ENCODE data around the gene AGR3.
"Not testable (repeated sequence)": the region's sequence is repeated elsewhere in the genome, so short reads cannot be mapped to it uniquely, and the experiment has no call there.

AGR3 gene

DNA sequence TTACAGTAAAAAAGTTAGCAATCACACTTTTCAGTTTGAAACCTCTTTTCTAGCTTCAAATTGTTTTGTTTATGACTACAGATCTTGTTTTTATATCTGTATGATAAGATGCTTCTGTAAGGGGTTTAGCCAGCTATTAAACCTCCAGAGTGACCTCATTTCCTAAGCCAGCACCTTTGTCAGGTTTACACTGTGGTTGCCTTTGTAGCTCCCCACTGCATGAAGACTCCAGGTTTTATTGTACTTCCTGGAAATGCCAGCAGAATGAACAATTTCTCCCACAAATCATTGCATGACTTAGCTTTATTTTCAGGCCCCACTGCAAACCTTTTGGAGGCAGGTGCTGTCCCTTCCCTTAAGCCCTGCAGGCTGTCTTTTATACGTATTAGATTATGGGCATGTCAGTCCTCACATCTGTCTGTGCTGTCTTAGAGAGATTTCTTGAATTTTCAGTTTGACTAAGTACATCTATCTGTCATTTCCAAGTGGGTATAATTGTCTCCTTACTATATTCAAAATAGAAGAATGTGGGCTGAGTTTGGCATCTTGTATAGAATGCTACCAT, 8.2 kb upstream of the AGR3 start:
- DNase-seq: no peak

DNA sequence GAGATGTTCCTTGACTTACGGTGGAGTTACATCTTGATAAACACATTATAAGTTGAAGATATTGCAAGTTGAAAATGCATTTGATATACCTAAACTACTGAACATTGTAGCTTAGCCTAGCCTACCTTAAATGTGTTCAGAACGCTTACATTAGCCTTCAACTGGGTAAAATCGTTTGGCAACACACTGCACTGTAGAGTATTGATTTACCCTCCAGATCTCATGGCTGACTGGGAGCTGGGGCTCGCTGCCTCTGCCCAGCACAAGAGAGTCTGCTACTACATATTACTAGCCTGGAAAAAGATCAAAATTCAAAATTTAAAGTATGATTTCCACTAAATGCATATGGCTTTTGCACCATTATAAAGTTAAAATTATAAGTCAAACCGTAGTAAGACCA, 7.5 kb upstream of the AGR3 start:
- DNase-seq: no peak

DNA sequence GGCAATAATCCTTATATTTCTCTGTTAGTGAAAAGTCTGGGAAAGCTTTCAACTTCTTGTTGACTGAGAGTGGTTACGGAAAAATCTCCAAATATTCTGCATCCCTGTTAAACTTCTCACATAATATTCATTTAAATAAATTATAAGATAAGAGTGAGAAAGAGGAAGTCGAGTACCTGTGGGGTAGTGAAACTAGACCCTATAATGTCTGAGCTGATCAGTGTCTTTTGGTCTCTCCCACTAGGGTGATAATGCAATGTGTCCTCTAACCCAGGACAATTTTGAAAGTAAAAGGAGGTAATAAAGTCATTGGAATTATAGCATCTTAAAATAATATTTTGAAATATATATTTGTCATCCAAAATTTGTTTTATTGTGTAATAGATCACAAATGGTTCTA, 2.1 kb upstream of the AGR3 start:
- DNase-seq: no peak

DNA sequence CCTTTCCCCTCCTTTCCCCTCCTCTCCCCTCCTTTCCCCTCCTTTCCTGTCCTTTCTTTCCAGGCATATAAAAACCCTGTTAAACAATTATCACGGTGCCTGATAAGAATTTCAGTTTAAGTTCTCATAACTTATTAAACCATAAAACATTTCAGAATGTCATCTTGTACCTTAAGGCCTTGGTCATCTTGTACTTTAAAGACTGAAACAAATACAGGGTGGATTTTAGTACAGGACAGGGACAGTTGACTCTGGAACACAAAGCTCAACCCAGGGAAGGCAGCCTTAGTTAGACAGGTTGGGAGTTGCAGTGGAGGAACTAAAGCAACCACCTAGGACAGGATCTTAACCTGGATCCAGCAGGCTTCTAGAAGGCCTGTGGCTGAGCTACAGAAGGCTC, 1.2 kb downstream of the AGR3 start:
- no peak for DNase-seq

DNA sequence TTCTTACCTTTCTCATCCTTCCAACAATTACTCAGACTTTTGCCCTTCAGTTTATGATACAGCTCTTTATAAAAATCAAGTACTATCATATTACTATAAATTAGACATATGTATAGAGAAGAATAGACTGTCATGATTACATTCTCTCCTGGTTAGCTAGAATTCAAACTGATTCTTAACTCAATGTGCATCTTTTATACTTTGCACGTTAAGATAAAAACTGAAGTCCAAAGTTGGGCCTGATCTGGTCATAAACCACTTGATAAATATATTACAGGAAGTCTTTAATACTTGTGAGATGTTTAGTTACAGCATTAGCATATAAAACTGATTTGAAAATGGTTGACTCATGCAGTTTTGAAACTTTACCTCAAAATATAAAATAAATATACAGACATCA, 2.6 kb downstream of the AGR3 start:
- no peak for DNase-seq

DNA sequence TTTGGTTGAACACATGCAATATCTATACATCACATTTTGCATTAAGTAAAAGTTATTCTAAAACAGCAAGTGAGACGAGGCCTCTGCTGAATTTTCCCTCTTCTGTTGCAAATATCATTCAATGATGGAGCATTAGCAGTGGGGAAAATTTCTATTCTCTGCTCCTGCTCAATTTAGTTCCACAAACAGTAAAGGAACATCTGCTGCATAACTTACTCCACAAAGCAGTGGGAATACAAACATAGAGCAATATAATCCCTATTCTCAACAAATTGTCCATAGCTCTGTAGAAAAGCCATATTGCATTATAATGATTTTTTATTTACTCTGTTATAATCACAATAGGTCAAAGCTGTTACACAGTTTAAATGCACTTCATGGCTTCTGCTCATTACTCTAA, 5.9 kb downstream of the AGR3 start:
- no peak for DNase-seq

DNA sequence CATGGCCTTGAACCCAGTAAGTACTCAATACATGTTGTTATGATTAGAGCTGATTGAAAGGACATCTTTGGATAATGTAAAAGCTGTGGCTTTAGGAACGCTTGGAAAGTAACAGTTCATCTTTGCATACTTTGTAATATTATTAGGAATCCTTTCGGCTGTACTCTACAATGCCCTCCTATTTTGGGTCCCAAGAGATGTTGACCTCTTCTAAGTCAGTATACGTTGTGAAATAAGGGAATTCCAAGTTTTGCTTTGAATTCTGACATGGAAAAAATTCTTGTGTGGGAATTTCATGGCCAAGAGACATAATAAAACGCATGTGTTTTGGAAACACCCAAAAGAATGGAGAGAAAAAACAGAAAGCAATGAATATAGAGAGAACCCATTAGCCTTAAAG, 7.7 kb downstream of the AGR3 start:
- no peak for DNase-seq

DNA sequence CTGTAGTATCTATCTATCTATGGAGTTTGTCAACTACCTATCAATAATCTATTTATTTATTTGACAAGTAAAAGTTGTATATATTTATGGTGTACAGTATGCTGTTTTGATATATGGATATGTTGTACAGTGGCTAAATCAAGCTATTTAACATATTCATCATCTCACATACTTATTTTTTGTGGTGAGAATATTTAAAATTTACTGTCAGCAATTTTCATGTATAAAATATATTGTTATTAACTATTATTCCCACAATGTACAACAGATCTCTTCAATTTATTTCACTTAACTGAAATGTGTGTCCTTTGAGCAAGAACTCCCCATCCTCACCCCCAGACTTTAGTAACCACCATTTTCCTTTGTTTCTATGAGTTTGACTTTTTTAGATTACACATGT, 14.5 kb downstream of the AGR3 start:
- DNase-seq: no peak

DNA sequence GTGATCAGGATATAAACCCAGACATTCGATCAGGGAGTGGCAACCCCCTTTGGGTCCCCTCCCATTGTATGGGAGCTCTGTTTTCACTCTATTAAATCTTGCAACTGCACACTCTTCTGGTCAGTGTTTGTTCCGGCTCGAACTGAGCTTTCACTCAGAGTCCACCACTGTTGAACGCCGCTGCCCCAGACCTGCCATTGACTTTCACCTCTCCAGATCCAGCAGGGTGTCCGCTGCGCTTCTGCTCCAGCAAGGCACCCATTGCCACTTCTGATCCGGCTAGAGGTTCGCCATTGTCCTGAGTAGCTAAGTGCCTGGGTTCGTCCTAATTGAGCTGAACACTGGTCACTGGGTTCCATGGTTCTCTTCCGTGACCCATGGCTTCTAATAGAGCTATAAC, 28.6 kb downstream of the AGR3 start:
- not testable (repeated sequence) for DNase-seq

DNA sequence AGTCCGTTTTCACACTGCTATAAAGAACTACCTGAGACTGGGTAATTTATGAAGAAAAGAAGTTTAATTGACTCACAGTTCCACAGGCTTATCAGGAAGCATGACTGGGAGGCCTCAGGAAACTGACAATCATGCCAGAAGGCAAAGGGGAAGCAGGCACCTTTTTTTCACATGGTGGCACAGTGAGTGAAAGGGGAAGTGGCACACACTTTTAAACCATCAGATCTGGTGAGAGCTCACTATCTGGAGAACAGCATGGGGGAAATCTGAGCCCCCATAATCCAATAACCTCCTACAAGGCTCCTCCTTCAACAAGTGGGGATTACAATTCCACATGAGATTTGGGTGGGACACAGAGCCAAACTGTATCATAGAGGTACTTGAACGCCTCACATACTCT, 30.0 kb downstream of the AGR3 start:
- no peak for DNase-seq

DNA sequence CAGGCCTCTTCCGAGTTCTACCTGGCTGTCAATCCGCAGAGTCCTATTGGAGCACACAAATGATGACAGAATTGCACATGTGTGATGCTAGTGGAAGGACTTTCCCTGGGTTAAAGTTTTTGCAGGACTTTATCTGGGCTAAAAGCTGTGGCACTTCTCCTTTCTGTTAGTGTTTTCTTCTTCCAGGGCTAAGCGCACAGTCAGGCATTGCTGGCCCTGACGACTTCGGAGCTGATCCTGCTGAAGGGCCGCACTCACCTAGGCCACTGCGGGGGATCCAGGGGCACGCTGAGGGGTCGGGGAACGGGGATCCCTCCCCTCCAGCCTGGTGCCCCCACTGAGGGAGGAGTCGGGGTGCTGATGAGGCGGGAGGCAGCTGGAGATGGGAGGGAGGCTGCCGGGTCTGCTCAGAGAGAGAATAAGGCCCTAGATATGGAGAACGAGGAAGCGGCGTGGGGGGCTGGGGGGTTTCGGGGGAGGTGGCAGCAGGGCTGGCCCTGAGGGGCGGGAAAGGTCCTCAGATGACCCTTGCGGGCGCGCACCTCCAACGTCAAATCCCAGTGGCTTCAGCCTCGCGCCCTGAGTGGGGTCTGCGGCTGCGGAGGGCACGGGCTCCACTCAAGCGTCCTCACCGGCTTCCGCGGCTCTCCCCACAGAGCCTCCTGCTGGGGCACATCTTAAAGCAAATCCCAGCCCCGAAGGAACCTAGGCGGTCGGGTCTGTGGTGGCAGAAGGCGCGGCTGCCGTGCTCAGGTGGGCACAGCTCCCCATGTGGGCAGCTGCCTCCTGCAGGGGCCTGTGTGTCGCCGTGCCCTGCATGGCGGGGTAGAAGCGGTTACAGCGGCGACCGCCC, 30.9 kb downstream of the AGR3 start:
- DNase-seq: no peak

DNA sequence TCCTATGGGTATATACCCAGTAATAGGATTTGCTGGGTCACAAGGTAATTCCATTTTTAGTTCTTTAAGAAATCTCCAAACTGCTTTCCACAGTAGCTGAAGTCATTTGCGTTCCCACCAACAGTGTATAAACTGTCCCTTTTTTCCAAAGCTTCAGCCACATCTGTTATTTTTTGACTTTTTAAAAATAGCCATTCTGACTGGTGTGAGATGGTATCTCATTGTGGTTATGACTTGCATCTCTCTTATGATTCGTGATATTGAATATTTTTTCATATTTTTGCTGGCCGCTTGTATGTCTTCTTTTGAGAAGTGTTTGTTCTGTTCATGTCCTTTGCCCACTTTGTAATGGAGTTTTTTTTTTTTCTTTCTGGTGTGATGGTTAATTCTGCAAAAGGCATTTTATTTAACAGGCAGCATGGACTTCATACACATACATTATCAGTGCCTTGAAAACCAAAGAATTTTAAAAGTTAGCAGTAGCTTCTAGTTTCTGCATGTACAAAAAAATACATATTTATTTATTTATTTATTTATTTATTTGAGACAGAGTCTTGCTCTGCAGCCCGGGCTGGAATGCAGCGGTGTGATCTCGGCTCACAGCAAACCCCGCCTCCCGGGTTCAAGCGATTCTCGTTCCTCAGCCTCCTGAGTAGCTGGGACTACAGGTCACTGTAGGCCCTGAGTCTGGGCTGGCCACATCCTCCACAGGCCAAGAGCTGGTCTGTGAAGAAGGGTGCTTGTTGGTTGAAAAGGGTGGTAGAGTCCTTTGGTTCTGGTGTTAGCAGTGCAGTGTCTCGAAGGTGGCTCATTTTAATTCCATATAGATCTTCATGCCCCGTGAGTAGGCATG, 32.3 kb downstream of the AGR3 start:
- DNase-seq: no peak

DNA sequence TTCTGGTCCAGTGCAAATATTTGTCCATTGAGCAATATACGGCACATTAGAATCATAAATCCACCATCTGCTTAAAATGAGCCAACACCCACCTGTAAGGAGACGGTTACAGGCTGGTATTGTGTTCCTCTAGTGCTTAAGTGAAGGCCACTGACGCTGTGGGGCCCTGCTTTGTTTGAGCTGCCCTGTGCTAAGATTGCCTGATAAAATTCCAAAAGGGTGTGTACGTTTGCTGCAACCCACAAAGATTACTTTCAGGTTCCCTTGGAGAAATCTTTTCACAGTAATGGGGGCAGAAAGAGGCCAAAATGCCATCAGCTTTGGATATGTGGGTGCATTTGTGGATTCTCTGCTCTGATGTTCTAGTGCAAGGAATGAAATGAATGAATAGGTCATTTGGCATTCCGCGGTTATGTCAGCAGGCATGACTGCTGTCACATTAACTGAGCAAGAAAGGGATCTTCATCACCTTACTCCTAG, 34.4 kb downstream of the AGR3 start:
- no peak for DNase-seq

DNA sequence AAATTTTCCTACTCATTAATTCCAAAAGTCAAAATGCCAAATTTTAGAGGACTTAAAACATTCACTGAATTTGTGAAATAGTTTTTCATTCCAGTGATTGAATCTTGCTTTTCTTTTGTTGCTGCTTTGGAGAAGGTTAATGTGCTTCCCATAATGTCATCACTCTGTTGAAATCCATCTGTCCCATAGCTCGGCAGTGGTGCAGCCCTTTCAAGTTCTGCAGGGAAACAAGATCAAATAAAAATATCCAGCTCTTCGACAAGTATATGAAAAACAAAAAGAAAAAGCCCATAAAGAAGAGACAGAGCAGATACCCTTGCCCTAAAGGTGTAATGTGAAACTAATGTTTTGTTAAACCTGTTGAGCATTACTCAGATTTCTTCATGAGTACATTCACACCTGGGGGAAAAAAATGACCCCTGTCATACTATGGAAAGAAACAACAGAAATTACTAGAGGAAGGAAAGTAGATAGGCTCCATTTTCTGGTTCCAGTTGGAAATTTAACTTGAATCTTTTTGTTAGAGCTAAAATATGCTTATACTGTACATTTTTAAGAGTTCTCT, 35.1 kb downstream of the AGR3 start:
- no peak for DNase-seq

DNA sequence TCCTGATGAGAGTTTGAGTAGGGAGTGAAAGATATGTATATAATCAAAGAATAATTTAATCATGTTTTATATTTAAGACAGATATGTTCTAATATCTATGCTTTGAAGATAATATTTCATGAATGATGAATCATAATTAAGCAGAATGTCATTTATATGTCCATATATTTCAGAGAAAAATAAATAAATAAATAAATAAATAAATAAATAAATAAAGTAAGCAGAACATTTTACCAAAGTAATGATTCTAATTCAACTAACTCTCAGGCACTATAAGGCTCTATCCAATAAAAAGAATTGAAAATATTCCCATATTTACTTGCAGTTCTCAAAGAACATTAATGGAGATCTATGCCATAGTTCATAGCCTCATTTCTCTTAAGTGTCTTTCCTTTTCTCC, 36.0 kb downstream of the AGR3 start:
- DNase-seq: no peak

DNA sequence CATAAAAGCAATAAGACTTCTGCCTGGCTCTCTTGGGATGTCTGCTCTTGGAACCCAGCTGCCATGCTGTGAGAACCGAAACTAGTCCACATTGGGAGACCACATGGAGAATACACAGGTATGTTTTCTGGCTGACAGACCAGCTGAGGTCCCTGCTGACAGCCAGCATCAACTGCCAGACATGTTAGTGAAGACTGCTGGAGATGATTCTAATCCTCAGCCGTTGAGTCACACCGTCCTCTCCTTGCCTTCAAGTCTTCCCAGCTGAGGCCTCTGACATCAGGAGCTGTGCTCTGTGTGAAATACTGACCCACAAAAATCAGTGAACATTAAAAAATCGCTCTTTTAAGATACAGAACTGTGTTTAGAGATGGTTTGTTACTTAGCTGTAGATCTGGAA, 40.1 kb downstream of the AGR3 start:
- DNase-seq: no peak

DNA sequence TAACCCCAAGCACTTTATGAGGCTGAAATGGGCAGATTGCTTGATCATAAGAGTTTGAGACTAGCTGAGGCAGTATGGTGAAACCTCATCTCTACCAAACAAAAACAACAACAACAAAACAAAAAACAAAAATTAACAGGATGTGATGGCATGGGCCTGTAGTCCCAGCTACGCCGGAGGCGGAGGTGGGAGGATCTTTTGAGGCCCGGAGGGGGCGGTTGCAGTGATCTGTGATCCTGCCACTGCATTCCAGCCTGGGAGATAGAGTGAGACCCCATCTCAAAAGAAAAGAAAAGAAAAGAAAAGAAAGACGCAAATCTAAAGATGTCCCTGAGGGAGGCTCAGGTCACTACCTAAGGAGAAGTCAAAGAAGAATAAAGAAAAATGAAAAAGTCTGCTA, 41.7 kb downstream of the AGR3 start:
- DNase-seq: no peak

DNA sequence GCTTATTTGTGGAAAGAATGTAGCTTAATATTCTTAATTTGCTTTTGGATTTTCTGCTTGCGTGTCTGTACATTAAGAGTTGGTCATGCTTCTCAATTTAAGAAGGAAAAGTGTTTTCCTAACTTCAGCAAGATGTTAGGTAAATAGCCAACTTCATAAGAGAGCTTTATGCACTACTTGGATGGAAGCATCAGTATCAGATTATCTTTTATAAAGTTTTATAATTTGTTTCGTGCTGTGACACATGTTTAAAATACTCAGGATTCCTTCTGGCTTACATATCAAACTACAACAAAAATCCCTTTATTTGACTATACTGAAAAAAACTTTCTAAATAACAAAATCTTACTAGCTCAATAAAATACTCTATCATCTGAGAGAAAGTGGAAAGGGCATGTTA, 42.1 kb downstream of the AGR3 start:
- DNase-seq: no peak

DNA sequence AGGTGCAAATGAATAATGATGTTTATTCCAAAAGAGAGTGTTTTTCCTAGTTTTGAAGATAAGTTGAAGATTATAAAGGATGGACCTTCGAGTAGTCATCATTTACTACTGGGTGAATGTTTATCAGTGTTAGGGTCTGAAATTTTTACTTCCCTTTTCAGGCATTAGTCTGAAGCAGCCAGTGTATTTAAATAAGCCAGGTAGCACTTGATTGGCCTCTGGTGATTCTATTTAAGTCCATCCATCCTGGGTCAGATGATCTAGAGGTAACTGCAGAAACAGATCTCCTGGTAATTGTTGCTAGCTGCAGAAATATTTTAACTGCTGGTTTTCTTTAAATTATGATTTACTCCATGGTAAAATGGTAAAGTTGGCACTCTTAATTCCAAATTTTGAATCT, 42.9 kb downstream of the AGR3 start:
- no peak for DNase-seq

DNA sequence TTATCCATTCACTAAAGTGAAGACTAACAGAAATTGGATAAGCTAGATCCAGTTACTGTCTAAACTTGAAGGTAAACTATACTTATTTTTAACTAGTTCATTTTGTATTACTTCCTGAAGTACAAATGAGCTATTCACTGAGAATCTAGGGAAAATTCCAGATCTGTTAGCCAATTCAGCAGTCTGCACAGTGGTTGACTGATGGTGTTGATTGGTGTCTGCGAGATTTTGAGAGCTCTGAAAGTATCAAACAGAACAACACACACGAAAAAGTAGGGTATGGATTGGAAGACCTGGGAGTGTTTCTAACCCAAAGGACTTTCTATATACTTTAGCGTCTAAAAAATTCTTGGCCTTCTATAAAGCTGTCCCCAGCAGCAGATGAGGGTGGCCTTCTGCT, 43.4 kb downstream of the AGR3 start:
- no peak for DNase-seq

DNA sequence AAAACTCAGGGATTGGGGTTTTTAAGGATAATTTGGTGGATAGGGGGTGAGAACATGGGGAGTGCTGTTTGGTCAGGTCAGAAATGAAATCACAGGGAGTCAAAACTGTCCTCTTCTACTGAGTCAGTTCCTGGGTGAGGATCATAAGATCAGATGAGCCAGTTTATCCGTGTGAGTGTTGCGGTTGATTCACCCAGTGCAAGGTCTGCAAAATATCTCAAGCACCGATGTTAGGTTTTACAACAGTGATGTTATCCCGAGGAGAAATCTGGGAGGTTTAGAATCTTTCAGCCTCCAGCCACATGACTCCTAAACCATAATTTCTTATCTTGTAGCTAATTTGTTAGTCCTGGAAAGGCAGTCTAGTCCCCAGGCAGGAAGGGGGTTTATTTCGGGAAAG, 45.3 kb downstream of the AGR3 start:
- no peak for DNase-seq

DNA sequence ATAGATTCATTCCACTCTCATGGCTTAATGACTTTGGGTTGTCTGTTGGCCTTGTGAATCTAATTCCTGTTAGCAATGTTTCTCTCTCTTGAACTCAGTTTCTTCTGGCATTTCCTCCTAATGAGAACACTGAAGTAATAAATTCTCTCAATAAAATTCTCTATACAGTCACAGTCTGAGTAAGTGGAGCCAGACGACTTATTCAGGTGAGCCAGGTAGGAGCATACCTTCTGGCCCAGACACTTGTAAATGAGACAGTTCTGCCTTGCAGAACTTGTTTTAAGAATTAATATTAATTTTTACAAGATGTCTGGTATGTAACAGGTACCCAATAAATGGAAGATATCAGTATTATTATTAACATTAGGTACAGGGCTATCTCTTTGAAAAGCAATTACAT, 48.4 kb downstream of the AGR3 start:
- no peak for DNase-seq

DNA sequence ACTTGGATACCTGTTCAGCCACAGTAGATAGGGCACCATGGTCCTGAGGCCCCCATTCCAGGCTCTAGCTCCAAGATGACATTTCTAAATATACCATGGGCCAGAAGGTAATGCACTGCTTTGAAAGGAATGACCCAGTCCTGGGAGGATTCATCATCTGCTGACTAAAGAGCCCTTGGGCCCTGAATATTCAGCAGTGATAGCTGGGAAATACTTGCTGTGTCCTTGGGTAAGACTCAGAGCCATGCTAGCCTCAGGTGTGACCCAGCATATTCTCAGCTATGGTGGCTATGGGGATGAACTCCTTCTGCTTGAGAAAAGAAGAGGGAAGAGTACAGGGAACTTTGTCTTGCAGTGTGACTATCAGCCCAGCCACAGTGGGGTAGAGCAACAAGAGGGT, 55.7 kb downstream of the AGR3 start:
- no peak for DNase-seq

DNA sequence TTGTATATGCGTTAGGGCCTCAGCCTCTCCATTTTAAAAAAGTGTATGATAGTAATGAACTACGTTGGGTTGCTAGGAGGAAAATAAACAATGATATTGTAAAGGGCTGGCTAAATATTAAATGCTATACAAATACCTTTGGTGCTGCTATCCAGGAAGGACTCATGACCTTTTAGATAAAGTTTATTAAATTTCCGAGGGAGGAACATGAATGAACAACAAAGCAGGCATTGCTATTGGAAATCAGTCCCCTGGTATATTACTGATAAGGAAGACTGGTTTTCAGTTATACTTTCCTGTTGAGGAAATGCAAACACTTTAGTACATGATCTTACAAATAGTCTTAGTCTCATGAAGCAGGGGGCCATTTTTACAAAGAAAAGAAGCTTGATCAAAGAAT, 59.8 kb downstream of the AGR3 start:
- no peak for DNase-seq
